Thyroid gland (tissue), 4 donors: ENCODE measurements around the gene ACD. TPM values are rescaled to one million over a fixed set of nuclear protein-coding genes. Genes with fewer than 3 reads are reported as not detected.

Experiments
- DNase-seq, 2 donors: peaks; one replicate each; pipeline ENCODE4 v3.0.0-alpha.2; 2019
- H3K27ac ChIP-seq, 3 donors: fragments of 200-600 bp; sonication (generic); 1 replicate in 2 of 3; 2 replicates in 1 of 3; pipeline ENCODE4 v1.5.1; 2016 to 2019; ENCODE audit warnings: mild to moderate bottlenecking in 1 of 3, moderate library complexity in 1 of 3
- H3K27me3 ChIP-seq: fragments of 200-600 bp; sonication (generic); one replicate; pipeline ENCODE4 v1.5.1; 2019
- H3K36me3 ChIP-seq, 2 donors: fragments of 200-600 bp; sonication (generic); one replicate each; pipeline ENCODE4 v1.5.1; 2016 to 2019
- H3K4me1 ChIP-seq, 2 donors: fragments of 200-600 bp; sonication (generic); one replicate each; pipeline ENCODE4 v1.5.1; 2017 to 2019
- H3K4me3 ChIP-seq, 3 donors: fragments of 200-600 bp; sonication (generic); replicated peaks in 1 of 3; 1 replicate in 2 of 3; 2 replicates in 1 of 3; pipeline ENCODE4 v1.5.1; 2016; ENCODE audit warnings: mild to moderate bottlenecking in 1 of 3
- H3K9me3 ChIP-seq: fragments of 200-600 bp; sonication (generic); one replicate; pipeline ENCODE4 v1.5.1; 2017
- CTCF ChIP-seq, 6 experiments: fragments of 200-600 bp in 3 of 6; fragments of 450-650 bp in 3 of 6; sonication (generic) in 3 of 6; IDR thresholded peaks; one replicate each; pipeline ENCODE4 v1.5.1; 2016 to 2019; ENCODE audit warnings: antibody characterized with exemption in 6 of 6, mild to moderate bottlenecking in 2 of 6, inconsistent platforms in 1 of 6, moderate library complexity in 1 of 6
- POLR2A ChIP-seq, 2 donors: fragments of 450-650 bp; IDR thresholded peaks; one replicate each; pipeline ENCODE4 v1.6.1; 2017; ENCODE audit warnings: antibody characterized with exemption in 2 of 2, mild to moderate bottlenecking in 2 of 2, moderate library complexity in 1 of 2
- WGBS, 2 donors: methylation state at CpG; one replicate each; pipeline ENCODE4 v1.1.5; 2017; 5-methylcytosine and 5-hydroxymethylcytosine counted together
- intact Hi-C: fragments of 100-400 bp; cut with DNase I; formaldehyde crosslinking; loops from one replicate; pipeline ENCODE4 v1.15.1; 2023
- total RNA-seq, 4 donors: library from RNA; depleted of rRNA; stranded (reverse); fragments of >200 nt; gene quantifications; one replicate each; pipeline ENCODE4 v1.2.3, GENCODE V29; 2016

Gene ACD
- total RNA-seq, 4 donors from 2014 or later, result 9.3 to 28.7 (median 21.5) TPM

- intact Hi-C loops, result loop anchor here (5.0 kb wide), 1 partner anchor 102 kb away; no protein-coding TSS in a partner anchor
- H3K27me3 ChIP-seq, result peaks cover 30% of the 10 kb centered on the region
- DNase-seq, result peak in 1 of 2 donors; percentile 24
Measured at GRCh38 chr16:67649494-67649931, 10.5 kb downstream of the ACD start.

GRCh38 chr16:67648764-67649407, 11.2 kb downstream of the ACD start:
- TF ChIP-seq CTCF (IDR thresholded peaks at IDR 0.05), result no peak
- TF ChIP-seq POLR2A (IDR thresholded peaks at IDR 0.05), result no peak
- intact Hi-C loops, result loop anchor here (5.0 kb wide), 1 partner anchor 102 kb away; no protein-coding TSS in a partner anchor
- H3K27me3 ChIP-seq, result peaks cover 24% of the 10 kb centered on the region
- H3K4me1 ChIP-seq, result peaks cover 7 to 28% of the 10 kb centered on the region in 2 donors
- no peaks in the 10 kb centered on the region for H3K9me3 ChIP-seq
- 41 to 49% methylated on average over 17 to 35 of the region's 35 CpGs for WGBS, 2 donors
- no peak overlapping the region for H3K4me3 ChIP-seq
- no peak for DNase-seq
- no peak overlapping the region for H3K27ac ChIP-seq
- H3K36me3 ChIP-seq, result no peaks in the 10 kb centered on the region

More at GRCh38 chr16:67649494-67649931, 10.5 kb downstream of the ACD start:
- TF ChIP-seq CTCF (IDR thresholded peaks at IDR 0.05) (no peak), POLR2A (IDR thresholded peaks at IDR 0.05) (no peak)
- H3K36me3 ChIP-seq, result no peaks in the 10 kb centered on the region
- no peaks in the 10 kb centered on the region for H3K9me3 ChIP-seq
- peaks cover 7 to 29% of the 10 kb centered on the region in 2 donors for H3K4me1 ChIP-seq
- 18% methylated on average over 33 to 34 of the region's 34 CpGs for WGBS, 2 donors
- H3K27ac ChIP-seq, result no peak overlapping the region
- H3K4me3 ChIP-seq, result no peak overlapping the region

GRCh38 chr16:67648088-67648763, 11.8 kb downstream of the ACD start:
- H3K4me3 ChIP-seq, result no peak overlapping the region
- no peak overlapping the region for H3K27ac ChIP-seq
- DNase-seq, result no peak
- 29 to 37% methylated on average over 15 to 24 of the region's 65 CpGs for WGBS, 2 donors
- H3K9me3 ChIP-seq, result no peaks in the 10 kb centered on the region
- intact Hi-C loops, result loop anchor here (5.0 kb wide), 1 partner anchor 101 kb away; no protein-coding TSS in a partner anchor
- peaks cover 18% of the 10 kb centered on the region for H3K27me3 ChIP-seq
- peaks cover under 1 to 22% of the 10 kb centered on the region in 2 donors for H3K4me1 ChIP-seq
- no peaks in the 10 kb centered on the region for H3K36me3 ChIP-seq
- TF ChIP-seq POLR2A (IDR thresholded peaks at IDR 0.05) (no peak), CTCF (IDR thresholded peaks at IDR 0.05) (no peak)

GRCh38 chr16:67647681-67648080, 12.4 kb downstream of the ACD start:
- Histone ChIP-seq H3K4me1 (peaks cover 0 to 21% of the 10 kb centered on the region in 2 donors), H3K4me3 (no peak overlapping the region), H3K9me3 (no peaks in the 10 kb centered on the region), H3K36me3 (no peaks in the 10 kb centered on the region), H3K27ac (no peak overlapping the region), H3K27me3 (peaks cover 17% of the 10 kb centered on the region)
- WGBS, 2 donors, result 75 to 79% methylated on average over 7 of the region's 13 CpGs
- no peak for DNase-seq
- TF ChIP-seq POLR2A (IDR thresholded peaks at IDR 0.05) (no peak), CTCF (IDR thresholded peaks at IDR 0.05) (no peak)
- intact Hi-C loops, result loop anchor here (5.0 kb wide), 1 partner anchor 100 kb away; no protein-coding TSS in a partner anchor
